HG02678 (cell line): ENCODE data around the gene FOXP1.

ENCODE experiments used
- ATAC-seq: cut with Tn5 transposase; IDR thresholded peaks from one replicate; pipeline ENCODE4 v1.9.1; 2021; ENCODE audit warnings: mild to moderate bottlenecking, moderate library complexity; ENCODE audit not compliant: unreplicated experiment

FOXP1 gene

GRCh38 chr3:71120012-71120411 is 463.5 kb downstream of the FOXP1 start:
- ATAC-seq, result no peak

DNA sequence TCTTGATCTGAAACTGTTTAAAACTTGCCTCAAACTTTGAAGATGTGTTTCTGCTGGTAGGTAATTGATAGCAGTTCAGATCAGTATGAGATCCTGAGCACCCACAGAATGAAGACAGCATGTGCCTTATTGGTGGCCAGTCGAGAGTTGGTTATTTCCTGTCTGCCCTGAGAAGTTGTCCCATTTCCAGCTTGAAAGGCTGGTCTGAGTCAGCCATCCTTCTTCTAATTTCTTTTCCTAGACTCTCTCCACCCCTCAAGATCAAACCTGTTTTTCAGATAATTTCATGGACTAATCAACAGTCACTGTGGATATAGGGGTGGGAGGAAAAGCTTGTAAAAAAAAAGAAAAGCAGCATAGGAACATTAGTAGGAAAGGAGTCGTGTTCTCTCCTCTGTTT is 464.4 kb downstream of the FOXP1 start:
- ATAC-seq, result no peak

DNA sequence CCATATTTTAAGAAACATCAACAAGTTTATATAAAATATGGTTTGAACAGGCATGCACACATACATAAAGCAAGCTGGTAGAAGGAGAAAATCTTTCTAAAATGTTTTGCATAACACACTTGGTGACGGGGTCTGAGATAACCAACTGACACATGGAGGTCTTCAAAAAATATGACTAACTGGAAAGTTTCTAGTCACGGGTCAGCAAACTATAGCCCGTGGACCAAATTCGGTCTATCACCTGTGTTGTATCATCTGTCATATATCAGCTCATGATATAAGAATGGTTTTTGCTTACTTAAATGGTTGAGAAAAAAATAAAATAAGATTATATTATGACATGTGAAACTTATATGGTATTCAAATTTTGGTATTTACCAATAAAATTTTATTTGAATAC is 465.1 kb downstream of the FOXP1 start:
- ATAC-seq, result no peak

DNA sequence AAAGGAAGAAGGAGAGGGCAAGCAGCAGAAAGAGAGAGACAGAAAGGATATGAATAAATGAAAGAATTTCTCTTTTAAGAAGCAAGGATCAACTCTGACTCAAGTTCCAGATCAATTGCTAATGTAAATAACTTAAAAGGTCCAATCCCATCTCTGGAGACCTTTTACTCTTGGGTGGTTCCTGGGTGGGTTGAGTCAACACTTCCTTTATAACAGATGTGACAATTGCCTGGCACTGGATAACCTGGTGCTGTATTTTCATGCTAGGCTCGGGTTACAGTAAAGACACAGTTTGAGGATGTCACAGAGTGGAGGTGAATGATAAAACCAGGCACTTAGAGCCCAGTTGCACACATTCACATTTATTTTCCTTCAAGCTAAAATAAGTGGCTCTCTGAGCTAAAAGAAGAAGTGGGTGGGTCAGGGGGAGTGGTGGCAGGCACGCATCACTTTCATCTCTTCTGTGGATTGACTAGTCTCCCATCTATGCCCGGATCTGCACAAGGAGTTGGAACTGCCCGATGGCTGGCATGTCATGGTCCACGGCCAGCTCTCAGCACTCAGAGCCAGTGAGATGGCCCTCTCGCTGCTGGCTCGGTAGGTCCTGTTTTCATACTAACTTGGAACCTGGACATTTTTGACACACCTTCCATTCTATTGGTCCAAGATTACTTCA is 465.8 kb downstream of the FOXP1 start:
- ATAC-seq, result no peak

DNA sequence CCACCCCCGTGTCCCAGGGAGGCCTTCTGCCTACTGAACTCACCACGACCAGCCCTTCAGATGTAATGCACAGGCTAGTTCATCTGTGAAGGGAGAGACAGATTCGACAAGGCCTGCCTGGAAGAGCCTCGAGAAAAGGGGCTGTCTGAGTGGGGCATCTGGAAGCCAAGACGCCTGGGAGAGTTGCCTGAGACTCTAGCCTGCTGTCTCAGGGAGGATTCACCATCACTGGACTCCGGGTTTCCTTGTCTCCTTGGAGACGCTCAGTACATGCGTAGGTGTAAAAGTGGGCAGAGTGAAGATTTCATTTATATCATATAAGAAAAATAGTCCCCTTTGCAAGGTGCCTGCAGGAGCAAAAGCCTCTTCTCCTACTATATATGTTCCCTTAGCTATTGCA is 468.9 kb downstream of the FOXP1 start:
- ATAC-seq, result no peak

GRCh38 chr3:71112576-71112975 is 471.0 kb downstream of the FOXP1 start:
- ATAC-seq, result no peak

DNA sequence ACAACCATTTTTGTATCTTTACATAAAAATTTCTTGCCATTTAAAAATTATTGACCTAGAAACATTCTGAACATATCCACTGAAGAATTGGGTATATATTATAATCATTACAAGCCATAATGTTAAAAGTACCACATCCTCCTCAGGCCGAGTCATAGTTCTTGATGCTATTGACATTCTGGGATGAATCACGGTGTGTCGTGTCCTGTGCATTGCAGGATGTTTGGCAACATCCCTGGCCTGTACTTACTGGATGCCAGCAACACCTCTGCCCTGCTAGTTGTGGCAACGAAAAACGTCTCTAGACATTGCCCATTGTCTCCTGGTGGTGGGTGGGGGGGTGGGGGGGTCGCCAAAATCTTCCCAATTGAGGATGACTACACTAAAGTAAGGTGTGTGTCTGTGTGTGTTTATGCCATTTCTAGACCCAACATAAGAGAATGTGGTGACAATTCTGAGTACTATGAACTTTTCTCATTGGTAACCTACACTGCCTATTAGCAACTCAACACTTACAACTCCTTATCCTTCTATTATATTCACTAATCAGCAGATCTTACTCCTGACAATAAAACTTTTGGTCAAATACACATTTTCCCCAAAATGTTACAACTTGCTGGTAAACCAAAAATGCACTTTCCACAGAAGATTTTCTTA is 471.6 kb downstream of the FOXP1 start:
- no peak for ATAC-seq

DNA sequence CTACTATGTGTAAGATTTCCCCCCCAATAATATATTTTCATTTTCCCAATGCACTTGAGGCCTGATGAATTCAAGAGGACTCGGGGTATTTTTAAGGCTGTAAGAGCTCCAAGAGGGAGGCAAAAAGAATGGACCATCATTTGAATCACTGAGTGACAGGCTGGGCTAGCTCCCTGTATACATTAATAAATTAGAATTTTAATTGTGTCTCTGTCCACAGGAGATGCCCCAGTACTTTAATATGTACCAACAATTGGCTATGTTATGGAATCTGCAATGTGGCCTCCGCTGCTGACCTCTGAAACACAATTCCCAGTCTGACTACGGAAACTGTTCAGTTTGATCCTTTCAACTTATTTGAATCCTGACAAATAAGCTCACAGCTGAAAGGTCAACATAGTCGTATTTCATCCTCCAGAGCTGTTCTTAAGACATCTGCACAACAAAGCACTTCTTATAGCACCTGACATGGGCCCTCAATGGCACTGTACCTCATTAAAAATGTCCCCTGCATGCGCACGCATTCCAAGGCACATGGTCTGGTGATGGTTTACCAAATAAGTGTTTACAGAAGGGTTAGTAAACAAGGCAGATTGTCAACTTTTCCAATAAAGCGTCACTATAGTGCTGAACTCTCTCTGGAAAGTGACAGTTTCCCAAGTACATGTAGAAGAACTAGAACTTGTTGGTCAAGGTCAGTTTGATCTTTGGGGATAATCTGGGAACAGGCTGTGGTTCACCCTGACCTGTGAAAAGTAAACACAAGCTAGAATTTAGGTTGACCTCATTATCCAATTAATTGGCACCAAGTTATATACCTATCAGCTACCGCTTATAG is 472.9 kb downstream of the FOXP1 start:
- no peak for ATAC-seq

- no peak for ATAC-seq
Measured at GRCh38 chr3:71109977-71110285, 473.6 kb downstream of the FOXP1 start.

- ATAC-seq, result no peak
Measured at GRCh38 chr3:71109241-71109976, 474.1 kb downstream of the FOXP1 start.

DNA sequence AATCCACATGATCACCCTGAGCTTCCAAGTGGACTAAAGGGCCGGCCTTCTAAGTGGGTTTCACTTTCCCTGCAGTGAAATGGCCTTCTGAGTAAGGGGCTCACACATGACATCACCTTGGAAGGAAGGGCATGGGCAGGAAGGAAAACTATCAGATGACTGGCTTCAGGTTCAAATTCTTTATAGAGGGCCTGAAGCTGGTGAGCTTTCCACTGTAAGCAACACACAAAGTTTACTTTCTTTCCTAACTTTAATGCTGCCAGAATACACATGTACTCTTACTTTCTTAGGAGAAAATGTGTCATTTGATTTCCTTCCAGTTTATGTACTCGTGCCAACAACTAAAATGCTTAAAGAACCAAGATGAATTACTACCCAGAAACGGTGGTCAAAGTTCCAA is 475.6 kb downstream of the FOXP1 start:
- ATAC-seq, result no peak

DNA sequence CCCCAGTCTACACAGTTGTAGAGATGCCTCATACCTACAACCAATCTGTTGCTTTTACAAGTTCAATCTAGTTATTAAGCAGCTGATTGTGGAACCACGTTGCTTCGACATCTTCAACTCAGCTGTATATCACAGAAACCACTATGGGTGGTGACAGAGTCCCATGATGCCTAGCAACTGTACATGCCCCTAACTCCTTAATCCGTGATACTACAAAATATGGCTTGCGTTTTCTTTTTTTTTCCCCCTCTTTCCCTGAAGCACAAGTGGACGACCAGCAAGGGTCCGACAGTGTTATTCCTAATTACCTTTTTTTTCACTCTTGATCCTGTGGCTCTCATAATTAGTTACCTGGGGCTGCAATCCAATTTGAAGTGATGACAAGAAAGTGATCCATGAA is 478.6 kb downstream of the FOXP1 start:
- no peak for ATAC-seq

- no peak for ATAC-seq
Measured at GRCh38 chr3:71104556-71104955, 479.0 kb downstream of the FOXP1 start.

GRCh38 chr3:71104121-71104541 is 479.4 kb downstream of the FOXP1 start:
- no peak for ATAC-seq

- ATAC-seq, result no peak
Measured at GRCh38 chr3:71103430-71103921, 480.1 kb downstream of the FOXP1 start.

GRCh38 chr3:71102111-71102983 is 481.2 kb downstream of the FOXP1 start:
- ATAC-seq, result no peak

- no peak for ATAC-seq
Measured at GRCh38 chr3:71101626-71102025, 481.9 kb downstream of the FOXP1 start.

GRCh38 chr3:71101014-71101413 is 482.5 kb downstream of the FOXP1 start:
- ATAC-seq, result no peak

GRCh38 chr3:71099997-71100719 is 483.4 kb downstream of the FOXP1 start:
- ATAC-seq, result no peak

DNA sequence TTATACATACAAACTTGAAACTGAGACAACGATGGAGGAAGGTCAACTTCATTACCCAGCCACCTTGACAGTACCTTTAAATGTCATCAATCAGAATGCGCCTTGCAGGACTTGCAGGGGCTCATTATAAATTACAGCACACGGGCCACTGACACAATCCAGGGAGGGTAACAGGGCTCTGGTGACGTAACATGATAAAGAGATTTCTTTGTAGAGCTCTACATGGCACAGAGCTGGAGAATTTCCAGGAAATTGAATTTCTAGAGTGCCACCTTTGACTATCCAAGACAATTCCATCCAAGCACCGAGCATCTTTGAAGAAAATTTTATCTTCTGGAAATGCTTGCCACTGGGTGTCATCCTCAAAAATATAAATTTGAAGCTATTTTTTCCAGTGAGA is 486.0 kb downstream of the FOXP1 start:
- no peak for ATAC-seq
